ENCODE data around the gene PRAMEF12.

Gene PRAMEF12

GRCh38 chr1:12756273-12756672, 17.3 kb upstream of the PRAMEF12 start (continued):
- TF ChIP-seq ARNTL (CRISPR knock-in tag; IDR thresholded peaks at IDR 0.05; ENCODE audit: borderline replicate concordance, low read depth), result no peak
- no peak for TF ChIP-seq ISL1 (CRISPR knock-in tag; IDR thresholded peaks at IDR 0.05)
- TF ChIP-seq, protein P1, sequence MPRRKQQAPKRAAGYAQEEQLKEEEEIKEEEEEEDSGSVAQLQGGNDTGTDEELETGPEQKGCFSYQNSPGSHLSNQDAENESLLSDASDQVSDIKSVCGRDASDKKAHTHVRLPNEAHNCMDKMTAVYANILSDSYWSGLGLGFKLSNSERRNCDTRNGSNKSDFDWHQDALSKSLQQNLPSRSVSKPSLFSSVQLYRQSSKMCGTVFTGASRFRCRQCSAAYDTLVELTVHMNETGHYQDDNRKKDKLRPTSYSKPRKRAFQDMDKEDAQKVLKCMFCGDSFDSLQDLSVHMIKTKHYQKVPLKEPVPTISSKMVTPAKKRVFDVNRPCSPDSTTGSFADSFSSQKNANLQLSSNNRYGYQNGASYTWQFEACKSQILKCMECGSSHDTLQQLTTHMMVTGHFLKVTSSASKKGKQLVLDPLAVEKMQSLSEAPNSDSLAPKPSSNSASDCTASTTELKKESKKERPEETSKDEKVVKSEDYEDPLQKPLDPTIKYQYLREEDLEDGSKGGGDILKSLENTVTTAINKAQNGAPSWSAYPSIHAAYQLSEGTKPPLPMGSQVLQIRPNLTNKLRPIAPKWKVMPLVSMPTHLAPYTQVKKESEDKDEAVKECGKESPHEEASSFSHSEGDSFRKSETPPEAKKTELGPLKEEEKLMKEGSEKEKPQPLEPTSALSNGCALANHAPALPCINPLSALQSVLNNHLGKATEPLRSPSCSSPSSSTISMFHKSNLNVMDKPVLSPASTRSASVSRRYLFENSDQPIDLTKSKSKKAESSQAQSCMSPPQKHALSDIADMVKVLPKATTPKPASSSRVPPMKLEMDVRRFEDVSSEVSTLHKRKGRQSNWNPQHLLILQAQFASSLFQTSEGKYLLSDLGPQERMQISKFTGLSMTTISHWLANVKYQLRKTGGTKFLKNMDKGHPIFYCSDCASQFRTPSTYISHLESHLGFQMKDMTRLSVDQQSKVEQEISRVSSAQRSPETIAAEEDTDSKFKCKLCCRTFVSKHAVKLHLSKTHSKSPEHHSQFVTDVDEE (CRISPR knock-in tag; IDR thresholded peaks at IDR 0.05), result no peak
- no peak for TF ChIP-seq CSDC2 (CRISPR knock-in tag; IDR thresholded peaks at IDR 0.05)

- TF ChIP-seq PPARA (CRISPR knock-in tag; IDR thresholded peaks at IDR 0.05; ENCODE audit: borderline replicate concordance) (no peak), RARB (CRISPR knock-in tag; IDR thresholded peaks at IDR 0.05) (no peak), BACH2 (CRISPR knock-in tag; IDR thresholded peaks at IDR 0.05; ENCODE audit: borderline replicate concordance) (no peak), ZNF70 (CRISPR knock-in tag; IDR thresholded peaks at IDR 0.05) (no peak)
- TF ChIP-seq, protein P1 (CRISPR knock-in tag; IDR thresholded peaks at IDR 0.05), result no peak
Observed at GRCh38 chr1:12756768-12757413, 16.6 kb upstream of the PRAMEF12 start.

DNA sequence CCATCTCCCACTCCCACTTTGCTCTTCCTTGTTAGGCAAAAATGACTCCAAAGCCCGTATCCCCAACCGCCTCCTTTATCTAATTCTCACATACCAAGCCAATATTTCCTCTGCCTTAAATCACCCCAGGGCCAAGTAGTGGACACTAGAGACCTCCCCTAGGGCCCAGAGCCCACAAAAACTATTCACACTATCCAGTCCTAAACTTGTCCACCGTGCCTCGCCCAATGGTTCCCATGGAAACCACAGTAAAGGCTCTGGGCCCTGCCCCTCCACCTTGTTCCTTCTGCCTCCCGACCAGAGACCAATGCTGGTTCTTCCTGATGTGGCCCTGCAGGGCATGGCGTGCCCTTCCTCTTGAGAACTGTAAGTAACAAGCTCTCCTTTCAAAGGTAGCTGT, 15.7 kb upstream of the PRAMEF12 start:
- ATAC-seq, result no peak

More at GRCh38 chr1:12756768-12757413, 16.6 kb upstream of the PRAMEF12 start:
- no peak for ATAC-seq

DNA sequence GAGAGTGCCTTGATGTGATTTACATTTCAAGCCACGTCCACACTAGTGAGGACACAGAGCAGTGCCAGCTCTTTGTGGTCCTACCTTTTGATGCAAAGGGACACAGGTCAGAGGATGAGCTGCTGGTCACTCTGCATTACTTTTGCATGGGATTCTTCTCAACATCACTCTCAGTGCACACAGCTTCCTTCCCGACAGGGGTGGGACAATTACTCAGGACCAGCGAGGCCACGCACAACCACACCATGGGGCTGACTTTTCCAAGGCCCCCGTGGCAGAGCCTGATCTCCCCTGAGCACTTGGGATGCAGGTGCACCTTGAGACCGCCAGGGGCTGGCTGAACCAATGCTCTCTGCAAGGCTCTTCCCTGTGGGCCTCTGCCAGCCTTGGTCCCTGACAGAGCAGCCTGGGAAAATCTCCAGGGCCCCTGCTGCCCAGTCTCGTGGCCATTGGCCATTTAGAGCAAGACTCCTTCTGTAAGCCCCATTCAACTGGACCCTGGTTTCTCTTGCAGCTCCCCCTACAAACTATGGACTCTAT, 13.2 kb upstream of the PRAMEF12 start:
- TF ChIP-seq TCF4 (CRISPR knock-in tag; IDR thresholded peaks at IDR 0.05; ENCODE audit: borderline replicate concordance) (no peak), ZNF70 (CRISPR knock-in tag; IDR thresholded peaks at IDR 0.05) (no peak), POU6F1 (CRISPR knock-in tag; IDR thresholded peaks at IDR 0.05; ENCODE audit: borderline replicate concordance, low read depth) (no peak), ZFP30 (CRISPR knock-in tag; IDR thresholded peaks at IDR 0.05) (no peak), CSDC2 (CRISPR knock-in tag; IDR thresholded peaks at IDR 0.05) (no peak)
- TF ChIP-seq, protein P1 (CRISPR knock-in tag; IDR thresholded peaks at IDR 0.05), result no peak
- ATAC-seq, result peak; percentile 87

More for the DNA sequence above, 15.7 kb upstream of the PRAMEF12 start:
- TF ChIP-seq ESRRG (CRISPR knock-in tag; IDR thresholded peaks at IDR 0.05) (no peak), ZC3H10 (CRISPR knock-in tag; IDR thresholded peaks at IDR 0.05) (no peak), PPARA (CRISPR knock-in tag; IDR thresholded peaks at IDR 0.05; ENCODE audit: borderline replicate concordance) (no peak), RARB (CRISPR knock-in tag; IDR thresholded peaks at IDR 0.05) (no peak), POU6F1 (CRISPR knock-in tag; IDR thresholded peaks at IDR 0.05; ENCODE audit: borderline replicate concordance, low read depth) (no peak), GLIS3 (CRISPR knock-in tag; IDR thresholded peaks at IDR 0.05) (no peak), SNAI2 (CRISPR knock-in tag; IDR thresholded peaks at IDR 0.05) (no peak), ISL1 (CRISPR knock-in tag; IDR thresholded peaks at IDR 0.05) (no peak), ZFP3 (CRISPR knock-in tag; IDR thresholded peaks at IDR 0.05) (no peak), ARNTL (CRISPR knock-in tag; IDR thresholded peaks at IDR 0.05; ENCODE audit: borderline replicate concordance, low read depth) (no peak)
- TF ChIP-seq, protein P2, sequence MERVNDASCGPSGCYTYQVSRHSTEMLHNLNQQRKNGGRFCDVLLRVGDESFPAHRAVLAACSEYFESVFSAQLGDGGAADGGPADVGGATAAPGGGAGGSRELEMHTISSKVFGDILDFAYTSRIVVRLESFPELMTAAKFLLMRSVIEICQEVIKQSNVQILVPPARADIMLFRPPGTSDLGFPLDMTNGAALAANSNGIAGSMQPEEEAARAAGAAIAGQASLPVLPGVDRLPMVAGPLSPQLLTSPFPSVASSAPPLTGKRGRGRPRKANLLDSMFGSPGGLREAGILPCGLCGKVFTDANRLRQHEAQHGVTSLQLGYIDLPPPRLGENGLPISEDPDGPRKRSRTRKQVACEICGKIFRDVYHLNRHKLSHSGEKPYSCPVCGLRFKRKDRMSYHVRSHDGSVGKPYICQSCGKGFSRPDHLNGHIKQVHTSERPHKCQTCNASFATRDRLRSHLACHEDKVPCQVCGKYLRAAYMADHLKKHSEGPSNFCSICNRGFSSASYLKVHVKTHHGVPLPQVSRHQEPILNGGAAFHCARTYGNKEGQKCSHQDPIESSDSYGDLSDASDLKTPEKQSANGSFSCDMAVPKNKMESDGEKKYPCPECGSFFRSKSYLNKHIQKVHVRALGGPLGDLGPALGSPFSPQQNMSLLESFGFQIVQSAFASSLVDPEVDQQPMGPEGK (CRISPR knock-in tag; IDR thresholded peaks at IDR 0.05; ENCODE audit: borderline replicate concordance), result no peak

All from SK-N-SH treated with all-trans-retinoic acid at 6 μM for 48 hours (cell line).